Measurements from ENCODE around the gene NAMPT.
"Not testable (repeated sequence)": the region's sequence is repeated elsewhere in the genome, so short reads cannot be mapped to it uniquely, and the experiment has no call there.

The NAMPT gene

GRCh38 chr7:106305732-106306131 lies 20.9 kb upstream of the NAMPT start:
- TF ChIP-seq EZH2phosphoT487 (IDR thresholded peaks at IDR 0.05; ENCODE audit: borderline replicate concordance) = no peak
- TF ChIP-seq CTCF (conservative IDR thresholded peaks at IDR 0.05; ENCODE audit: low read length) = no peak
- H2AFZ ChIP-seq (ENCODE audit: low read length) = no peak overlapping the region
- no peaks in the 10 kb centered on the region for H3K36me3 ChIP-seq (ENCODE audit: insufficient read depth, low read length)
- H3K4me3 ChIP-seq (ENCODE audit: low read length, poor library complexity, severe bottlenecking) = no peak overlapping the region
- H3K27me3 ChIP-seq (ENCODE audit: insufficient read depth, low read length, poor library complexity, severe bottlenecking) = no peaks in the 10 kb centered on the region
- no peak overlapping the region for H3K4me2 ChIP-seq (ENCODE audit: low read depth, low read length, poor library complexity, severe bottlenecking)
- no peak overlapping the region for H3K9ac ChIP-seq (ENCODE audit: low read depth, low read length, poor library complexity, severe bottlenecking)
- no peaks in the 10 kb centered on the region for H4K20me1 ChIP-seq (ENCODE audit: insufficient read depth, low read length, poor library complexity, severe bottlenecking)
- no peaks in the 10 kb centered on the region for H3K9me3 ChIP-seq (ENCODE audit: insufficient read depth, low read depth, low read length)
- no peaks in the 10 kb centered on the region for H3K4me1 ChIP-seq (ENCODE audit: insufficient read depth, low read length, poor library complexity, severe bottlenecking)
- H3K9me2 ChIP-seq (replicated peaks; ENCODE audit: low read depth, low read length) = no peaks in the 10 kb centered on the region
- H3K79me2 ChIP-seq (ENCODE audit: insufficient read depth, low read length) = no peaks in the 10 kb centered on the region
- no peaks in the 10 kb centered on the region for H3F3A ChIP-seq (ENCODE audit: low read depth)

GRCh38 chr7:106304568-106304967 lies 19.8 kb upstream of the NAMPT start:
- no peaks in the 10 kb centered on the region for H3K9me2 ChIP-seq (replicated peaks; ENCODE audit: low read depth, low read length)
- no peak overlapping the region for H3K4me2 ChIP-seq (ENCODE audit: low read depth, low read length, poor library complexity, severe bottlenecking)
- H3K79me2 ChIP-seq (ENCODE audit: insufficient read depth, low read length) = no peaks in the 10 kb centered on the region
- H2AFZ ChIP-seq (ENCODE audit: low read length) = no peak overlapping the region
- no peaks in the 10 kb centered on the region for H3K27me3 ChIP-seq (ENCODE audit: insufficient read depth, low read length, poor library complexity, severe bottlenecking)
- TF ChIP-seq CTCF (conservative IDR thresholded peaks at IDR 0.05; ENCODE audit: low read length) = no peak
- no peak for TF ChIP-seq EZH2phosphoT487 (IDR thresholded peaks at IDR 0.05; ENCODE audit: borderline replicate concordance)
- no peaks in the 10 kb centered on the region for H4K20me1 ChIP-seq (ENCODE audit: insufficient read depth, low read length, poor library complexity, severe bottlenecking)
- no peaks in the 10 kb centered on the region for H3K9me3 ChIP-seq (ENCODE audit: insufficient read depth, low read depth, low read length)
- H3F3A ChIP-seq (ENCODE audit: low read depth) = no peaks in the 10 kb centered on the region
- no peaks in the 10 kb centered on the region for H3K36me3 ChIP-seq (ENCODE audit: insufficient read depth, low read length)
- H3K4me1 ChIP-seq (ENCODE audit: insufficient read depth, low read length, poor library complexity, severe bottlenecking) = no peaks in the 10 kb centered on the region
- H3K4me3 ChIP-seq (ENCODE audit: low read length, poor library complexity, severe bottlenecking) = no peak overlapping the region
- H3K9ac ChIP-seq (ENCODE audit: low read depth, low read length, poor library complexity, severe bottlenecking) = no peak overlapping the region

GRCh38 chr7:106298631-106299030 lies 13.8 kb upstream of the NAMPT start:
- not testable (repeated sequence) for H3K27me3 ChIP-seq (ENCODE audit: insufficient read depth, low read length, poor library complexity, severe bottlenecking); H3K9me3 ChIP-seq (ENCODE audit: insufficient read depth, low read depth, low read length); H3K79me2 ChIP-seq (ENCODE audit: insufficient read depth, low read length); H2AFZ ChIP-seq (ENCODE audit: low read length); H3F3A ChIP-seq (ENCODE audit: low read depth); H4K20me1 ChIP-seq (ENCODE audit: insufficient read depth, low read length, poor library complexity, severe bottlenecking); H3K4me3 ChIP-seq (ENCODE audit: low read length, poor library complexity, severe bottlenecking); H3K9me2 ChIP-seq (replicated peaks; ENCODE audit: low read depth, low read length); H3K4me2 ChIP-seq (ENCODE audit: low read depth, low read length, poor library complexity, severe bottlenecking); H3K9ac ChIP-seq (ENCODE audit: low read depth, low read length, poor library complexity, severe bottlenecking); H3K36me3 ChIP-seq (ENCODE audit: insufficient read depth, low read length); H3K4me1 ChIP-seq (ENCODE audit: insufficient read depth, low read length, poor library complexity, severe bottlenecking)

- not testable (repeated sequence) for H3K36me3 ChIP-seq (ENCODE audit: insufficient read depth, low read length); H3K79me2 ChIP-seq (ENCODE audit: insufficient read depth, low read length); H3K4me3 ChIP-seq (ENCODE audit: low read length, poor library complexity, severe bottlenecking); H4K20me1 ChIP-seq (ENCODE audit: insufficient read depth, low read length, poor library complexity, severe bottlenecking); H3F3A ChIP-seq (ENCODE audit: low read depth); H3K9me2 ChIP-seq (replicated peaks; ENCODE audit: low read depth, low read length); H3K27me3 ChIP-seq (ENCODE audit: insufficient read depth, low read length, poor library complexity, severe bottlenecking); H3K9ac ChIP-seq (ENCODE audit: low read depth, low read length, poor library complexity, severe bottlenecking); H2AFZ ChIP-seq (ENCODE audit: low read length); H3K9me3 ChIP-seq (ENCODE audit: insufficient read depth, low read depth, low read length); H3K4me2 ChIP-seq (ENCODE audit: low read depth, low read length, poor library complexity, severe bottlenecking); H3K4me1 ChIP-seq (ENCODE audit: insufficient read depth, low read length, poor library complexity, severe bottlenecking)
Observed at GRCh38 chr7:106298155-106298554, 13.4 kb upstream of the NAMPT start.
